OCI-LY1 (cell line): Measurements from ENCODE around the gene PLAGL2.

Experiments
- CTCF ChIP-seq: fragments of 200-600 bp; sonication (generic), shearing (Covaris generic); IDR thresholded peaks from 2 replicates; pipeline ENCODE4 v1.5.1; 2017; ENCODE audit warnings: mild to moderate bottlenecking, antibody characterized with exemption, low read length, moderate library complexity, mixed read lengths
- EZH2 ChIP-seq: fragments of 200-600 bp; sonication (generic), shearing (Covaris generic); IDR thresholded peaks from 2 replicates; pipeline ENCODE4 v1.8.0; 2017; ENCODE audit warnings: borderline replicate concordance, mixed run types, mild to moderate bottlenecking, antibody characterized with exemption, low read length, moderate library complexity, mixed read lengths

- TF ChIP-seq CTCF (no peak), EZH2 (no peak)
These were observed 36.7 kb upstream of the PLAGL2 start for GRCh38 chr20:32244150-32244823.
